ENCODE data around the gene VWA3A. TPM values are rescaled to one million over a fixed set of nuclear protein-coding genes. Genes with fewer than 3 reads are reported as not detected.

VWA3A gene
- total RNA-seq, 2 experiments from 2014 or later = not detected

- Histone ChIP-seq H3K27ac (ENCODE audit: low read depth, low read length, poor library complexity, severe bottlenecking) (no peak overlapping the region), H2AFZ (ENCODE audit: low read length) (no peak overlapping the region), H3K36me3 (ENCODE audit: insufficient read depth, low read length) (no peaks in the 10 kb centered on the region), H3K79me2 (ENCODE audit: insufficient read depth, low read depth, low read length) (peaks cover 8% of the 10 kb centered on the region), H4K20me1 (ENCODE audit: insufficient read depth, low read length) (no peaks in the 10 kb centered on the region), H3K4me2 (ENCODE audit: low read length) (no peak overlapping the region), H3K4me3 (ENCODE audit: low read depth, low read length, poor library complexity, severe bottlenecking) (no peak overlapping the region), H3K4me1 (ENCODE audit: insufficient read depth, low read length, poor library complexity, severe bottlenecking) (peaks cover 40% of the 10 kb centered on the region), H3K9me3 (ENCODE audit: low read length) (no peaks in the 10 kb centered on the region; the same call in 1 of the 2 replicates), H3K9me2 (ENCODE audit: insufficient read depth, low read length) (no peaks in the 10 kb centered on the region)
- no TSS peak for BruUV-seq (replicated peaks)
- no peak for DNase-seq (ENCODE audit: low spot score)
- CTCF ChIA-PET (ENCODE audit: unreplicated experiment) = no interaction called here
- POLR2A ChIA-PET = no interaction called here
- no peak for TF ChIP-seq EZH2phosphoT487 (IDR thresholded peaks at IDR 0.05; ENCODE audit: borderline replicate concordance, low read depth, low read length)
- no peak for TF ChIP-seq CTCF (conservative IDR thresholded peaks at IDR 0.05; ENCODE audit: low read length)
- intact Hi-C loops (cut with micrococcal nuclease; ENCODE audit: unreplicated experiment) = no loop called here
Measured at GRCh38 chr16:22202261-22202637, 109.9 kb downstream of the VWA3A start.

GRCh38 chr16:22203091-22203490 lies 110.8 kb downstream of the VWA3A start:
- no peak overlapping the region for H3K4me2 ChIP-seq (ENCODE audit: low read length)
- ChIA-PET CTCF (ENCODE audit: unreplicated experiment) (no interaction called here), POLR2A (no interaction called here)
- H2AFZ ChIP-seq (ENCODE audit: low read length) = no peak overlapping the region
- no peak for DNase-seq (ENCODE audit: low spot score)
- no peaks in the 10 kb centered on the region for H3K9me2 ChIP-seq (ENCODE audit: insufficient read depth, low read length)
- intact Hi-C loops (cut with micrococcal nuclease; ENCODE audit: unreplicated experiment) = no loop called here
- no peak overlapping the region for H3K4me3 ChIP-seq (ENCODE audit: low read depth, low read length, poor library complexity, severe bottlenecking)
- BruUV-seq (replicated peaks) = no TSS peak
- no peak overlapping the region for H3K27ac ChIP-seq (ENCODE audit: low read depth, low read length, poor library complexity, severe bottlenecking)
- peaks cover 47% of the 10 kb centered on the region for H3K4me1 ChIP-seq (ENCODE audit: insufficient read depth, low read length, poor library complexity, severe bottlenecking)
- no peaks in the 10 kb centered on the region; the same call in 1 of the 2 replicates for H3K9me3 ChIP-seq (ENCODE audit: low read length)
- TF ChIP-seq EZH2phosphoT487 (IDR thresholded peaks at IDR 0.05; ENCODE audit: borderline replicate concordance, low read depth, low read length) (no peak), CTCF (conservative IDR thresholded peaks at IDR 0.05; ENCODE audit: low read length) (no peak)
- peaks cover 17% of the 10 kb centered on the region for H3K79me2 ChIP-seq (ENCODE audit: insufficient read depth, low read depth, low read length)
- H4K20me1 ChIP-seq (ENCODE audit: insufficient read depth, low read length) = no peaks in the 10 kb centered on the region
- no peaks in the 10 kb centered on the region; the same call in 1 of the 2 replicates for H3K36me3 ChIP-seq (ENCODE audit: insufficient read depth, low read length)

GRCh38 chr16:22204091-22204655 lies 111.8 kb downstream of the VWA3A start:
- no TSS peak for BruUV-seq (replicated peaks)
- intact Hi-C loops (cut with micrococcal nuclease; ENCODE audit: unreplicated experiment) = no loop called here
- Histone ChIP-seq H3K79me2 (ENCODE audit: insufficient read depth, low read depth, low read length) (peaks cover 28% of the 10 kb centered on the region), H3K4me2 (ENCODE audit: low read length) (no peak overlapping the region), H3K4me3 (ENCODE audit: low read depth, low read length, poor library complexity, severe bottlenecking) (no peak overlapping the region), H3K27ac (ENCODE audit: low read depth, low read length, poor library complexity, severe bottlenecking) (no peak overlapping the region), H3K36me3 (ENCODE audit: insufficient read depth, low read length) (no peaks in the 10 kb centered on the region; the same call in 1 of the 2 replicates), H3K9me3 (ENCODE audit: low read length) (no peaks in the 10 kb centered on the region; the same call in 1 of the 2 replicates), H3K9me2 (ENCODE audit: insufficient read depth, low read length) (no peaks in the 10 kb centered on the region), H4K20me1 (ENCODE audit: insufficient read depth, low read length) (no peaks in the 10 kb centered on the region), H3K4me1 (ENCODE audit: insufficient read depth, low read length, poor library complexity, severe bottlenecking) (peaks cover 51% of the 10 kb centered on the region), H2AFZ (ENCODE audit: low read length) (peak overlapping the region; percentile 23; the same call in 1 of the 2 replicates)
- TF ChIP-seq CTCF (conservative IDR thresholded peaks at IDR 0.05; ENCODE audit: low read length) = no peak
- TF ChIP-seq EZH2phosphoT487 (IDR thresholded peaks at IDR 0.05; ENCODE audit: borderline replicate concordance, low read depth, low read length) = no peak
- DNase-seq (ENCODE audit: low spot score) = no peak
- ChIA-PET CTCF (ENCODE audit: unreplicated experiment) (interaction anchor here (0.6 kb wide), 1 partner anchor 171 kb away, joined by 4 read pairs; no protein-coding TSS in a partner anchor), POLR2A (interaction anchor here (0.7 kb wide), 1 partner anchor 343 kb away, joined by 3 read pairs; no protein-coding TSS in a partner anchor)
